22Rv1 (cell line): Measurements from ENCODE around the gene FAM3C.

Source experiments
- CTCF ChIP-seq: fragments of 450-650 bp; IDR thresholded peaks from 2 replicates; pipeline ENCODE4 v1.5.1; 2017; ENCODE audit warnings: mild to moderate bottlenecking
- ZFX ChIP-seq: fragments of 450-650 bp; IDR thresholded peaks from 2 replicates; pipeline ENCODE4 v1.6.1; 2017; ENCODE audit warnings: antibody characterized with exemption, borderline replicate concordance

- TF ChIP-seq CTCF = no peak
- TF ChIP-seq ZFX = no peak
These were observed 4.4 kb downstream of the FAM3C start for GRCh38 chr7:121391686-121392085.
